HEK293T (cell line): ENCODE measurements around the gene ZNF865.

ENCODE experiments used
- ARNT ChIP-seq: fragments of 450-650 bp; IDR thresholded peaks from 2 replicates; pipeline ENCODE4 v1.6.1; 2017; ENCODE audit warnings: mild to moderate bottlenecking
- FOXA1 ChIP-seq: fragments of 450-650 bp; IDR thresholded peaks from 2 replicates; pipeline ENCODE4 v1.6.1; 2016; ENCODE audit warnings: mild to moderate bottlenecking
- HDGF ChIP-seq: fragments of 450-650 bp; IDR thresholded peaks from 2 replicates; pipeline ENCODE4 v1.6.1; 2017; ENCODE audit warnings: antibody characterized with exemption, borderline replicate concordance
- SP1 ChIP-seq: fragments of 450-650 bp; IDR thresholded peaks from 2 replicates; pipeline ENCODE4 v1.6.1; 2017
- SUZ12 ChIP-seq: fragments of 450-650 bp; IDR thresholded peaks from 2 replicates; pipeline ENCODE4 v1.6.1; 2016; ENCODE audit warnings: mild to moderate bottlenecking
- TARDBP ChIP-seq: fragments of 450-650 bp; IDR thresholded peaks from 2 replicates; pipeline ENCODE4 v1.6.1; 2016

DNA sequence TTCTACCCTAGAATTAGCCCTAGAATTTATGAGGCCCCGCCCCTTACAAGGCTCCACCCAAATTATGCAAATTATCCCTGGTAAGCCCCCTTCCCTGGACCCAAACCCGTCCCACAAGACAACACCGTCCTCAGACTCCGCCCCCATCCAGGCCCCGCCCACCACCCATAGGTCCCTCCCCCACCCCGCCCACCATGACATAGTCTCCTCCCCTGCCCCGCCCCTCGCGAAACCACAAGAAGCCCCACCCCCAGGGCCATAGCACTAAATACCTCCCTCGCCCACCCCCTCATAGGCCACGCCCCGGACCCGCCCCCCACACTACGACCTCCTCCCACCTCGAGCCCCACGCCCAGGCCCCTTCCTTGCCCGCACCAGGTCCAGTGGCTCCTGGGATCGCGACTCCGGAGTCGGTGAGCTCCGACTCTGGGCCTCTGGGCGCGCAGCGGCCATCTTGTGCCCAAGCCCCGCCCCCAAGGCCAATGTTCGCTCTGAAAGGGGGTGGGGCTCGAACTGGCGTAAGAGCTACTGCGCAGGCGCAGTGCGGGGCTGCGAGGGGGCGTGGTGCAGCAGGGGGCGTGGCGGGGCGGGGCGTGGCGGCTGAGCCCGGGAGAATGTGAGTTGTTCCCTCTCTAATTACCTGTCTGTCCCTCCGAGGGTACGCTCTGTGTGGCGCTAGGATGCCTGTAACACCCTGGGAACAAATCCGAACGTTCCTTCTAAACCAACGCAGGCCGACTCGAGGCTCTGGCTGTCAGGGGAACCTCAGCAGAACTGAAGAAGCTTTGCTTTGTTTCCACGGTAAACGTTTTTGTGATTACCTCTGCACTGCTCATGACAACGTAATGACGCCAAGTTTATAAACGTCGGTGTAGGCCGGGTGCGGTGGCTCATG lies 18.9 kb downstream of the ZNF865 start, which contains the start of gene ZNF784:
- TF ChIP-seq HDGF (no peak), ARNT (no peak), SP1 (peak; percentile 98), TARDBP (no peak), FOXA1 (no peak), SUZ12 (no peak)
